ENCODE measurements around the gene ABCC1.
"Not testable (repeated sequence)": the region's sequence is repeated elsewhere in the genome, so short reads cannot be mapped to it uniquely, and the experiment has no call there.

ABCC1 gene

DNA sequence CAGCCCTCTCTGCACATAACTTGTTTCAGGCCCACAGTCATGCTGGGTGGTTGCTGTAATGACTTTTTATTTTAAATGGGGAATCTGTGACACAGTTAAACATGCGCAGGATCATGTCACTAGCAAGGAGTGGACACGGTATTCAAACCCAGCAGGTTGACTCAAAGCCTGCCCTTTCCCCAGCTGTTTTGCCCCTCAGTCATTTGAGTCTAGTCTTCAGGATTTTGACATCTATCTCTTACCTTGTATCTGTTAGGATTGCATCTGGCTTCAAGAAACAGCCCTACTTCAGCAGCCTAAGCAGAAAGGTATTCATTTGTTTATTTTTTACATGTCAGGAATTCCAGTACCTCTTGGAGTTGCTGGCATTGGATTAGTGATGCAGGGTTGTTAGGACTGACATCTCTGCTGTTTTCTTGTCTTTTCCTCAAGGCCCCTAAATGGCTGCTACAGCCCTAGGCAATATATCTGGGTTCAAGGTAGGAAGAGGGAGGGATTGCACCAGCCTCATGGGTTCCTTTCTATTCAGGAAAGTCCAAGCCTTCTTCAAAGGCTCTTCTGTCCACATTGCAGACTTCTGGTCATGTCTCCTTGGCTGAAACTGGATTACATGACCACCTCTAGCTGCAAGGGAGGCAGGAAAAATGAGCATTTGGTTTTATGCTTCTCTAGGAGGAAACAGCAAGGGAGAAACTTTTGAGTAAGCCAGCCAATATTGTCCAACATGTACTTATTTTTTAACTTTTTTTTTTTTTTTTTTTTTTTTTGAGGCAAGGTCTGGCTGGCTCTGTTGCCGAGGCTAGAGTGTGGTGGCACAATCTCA, 22.8 kb downstream of the ABCC1 start:
- Histone ChIP-seq H3K4me3 (ENCODE audit: low read length) (no peak overlapping the region), H3K9me3 (ENCODE audit: control insufficient read depth, low read length) (peaks cover 5% of the 10 kb centered on the region), H3K9ac (ENCODE audit: low read length) (no peak overlapping the region), H3K4me1 (ENCODE audit: control insufficient read depth, insufficient read depth, low read length) (peaks cover 9% of the 10 kb centered on the region), H3K27me3 (ENCODE audit: control insufficient read depth, insufficient read depth, low read length) (no peaks in the 10 kb centered on the region), H3K36me3 (ENCODE audit: control insufficient read depth, insufficient read depth, low read length) (no peaks in the 10 kb centered on the region)

DNA sequence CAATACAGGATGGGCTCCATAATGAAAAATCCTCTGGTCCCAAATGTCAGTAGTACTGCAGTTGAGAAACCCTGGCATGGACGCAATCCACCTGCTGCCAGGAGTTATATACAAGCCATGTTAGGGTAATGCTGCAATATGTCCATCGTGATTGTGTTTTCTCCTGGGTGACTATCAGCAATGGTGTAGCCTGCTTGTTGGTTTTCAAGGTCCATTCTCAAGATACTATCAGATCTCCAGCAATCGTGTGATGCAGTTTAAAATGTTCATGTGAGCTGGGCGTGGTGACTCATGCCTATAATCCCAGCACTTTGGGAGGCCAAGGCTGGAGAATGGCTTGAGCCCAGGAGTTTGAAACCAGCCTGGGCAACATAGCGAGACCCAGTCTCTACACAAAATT, 24.0 kb downstream of the ABCC1 start:
- Histone ChIP-seq H3K36me3 (ENCODE audit: control insufficient read depth, insufficient read depth, low read length) (no peaks in the 10 kb centered on the region), H3K9me3 (ENCODE audit: control insufficient read depth, low read length) (peaks cover 5% of the 10 kb centered on the region), H3K27me3 (ENCODE audit: control insufficient read depth, insufficient read depth, low read length) (no peaks in the 10 kb centered on the region), H3K4me3 (ENCODE audit: low read length) (no peak overlapping the region), H3K9ac (ENCODE audit: low read length) (no peak overlapping the region), H3K4me1 (ENCODE audit: control insufficient read depth, insufficient read depth, low read length) (peaks cover 9% of the 10 kb centered on the region)

DNA sequence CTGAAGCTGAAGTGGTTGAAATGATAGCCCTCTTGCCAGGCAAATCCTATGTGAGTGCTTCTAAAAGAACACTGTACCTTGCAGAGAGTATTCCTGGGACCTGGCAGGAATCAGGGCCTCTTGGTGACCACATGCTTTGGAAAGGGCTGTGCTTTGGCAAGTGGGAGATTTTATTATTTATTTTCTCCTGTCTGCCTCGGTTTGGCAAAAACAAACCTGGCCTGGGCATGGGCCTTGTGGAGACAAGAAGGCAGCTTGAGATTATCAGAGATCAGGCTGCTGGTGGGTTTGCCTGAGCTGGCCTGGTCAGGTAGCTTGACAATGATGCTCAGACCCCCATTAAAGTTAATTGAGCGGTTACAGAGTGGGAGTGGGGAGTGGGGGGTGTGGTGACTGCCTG, 24.6 kb downstream of the ABCC1 start:
- no peak overlapping the region for H3K9ac ChIP-seq (ENCODE audit: low read length)
- peaks cover 5% of the 10 kb centered on the region for H3K9me3 ChIP-seq (ENCODE audit: control insufficient read depth, low read length)
- H3K4me1 ChIP-seq (ENCODE audit: control insufficient read depth, insufficient read depth, low read length) = peaks cover 9% of the 10 kb centered on the region
- no peak overlapping the region for H3K4me3 ChIP-seq (ENCODE audit: low read length)
- no peaks in the 10 kb centered on the region for H3K27me3 ChIP-seq (ENCODE audit: control insufficient read depth, insufficient read depth, low read length)
- H3K36me3 ChIP-seq (ENCODE audit: control insufficient read depth, insufficient read depth, low read length) = no peaks in the 10 kb centered on the region

DNA sequence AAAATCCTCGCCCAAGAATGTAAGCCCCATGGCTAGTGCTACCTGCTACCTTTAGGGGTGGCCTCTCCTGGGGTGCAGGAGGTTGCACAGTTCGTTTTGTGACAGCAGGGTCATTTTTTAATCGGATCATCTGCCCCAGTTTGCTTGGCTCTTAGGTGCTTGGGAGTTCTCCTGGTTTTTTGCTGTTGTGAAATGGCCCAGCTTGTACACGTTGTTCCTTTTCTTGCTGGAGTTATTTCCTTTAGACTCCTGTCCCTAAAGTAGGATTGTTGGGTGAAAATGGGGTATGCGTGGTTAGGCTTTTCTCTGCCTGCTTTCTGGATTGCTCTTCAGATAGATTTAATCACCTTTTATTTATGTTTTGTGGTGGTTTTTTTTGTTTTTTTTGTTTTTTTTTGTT, 25.8 kb downstream of the ABCC1 start:
- Histone ChIP-seq H3K4me1 (ENCODE audit: control insufficient read depth, insufficient read depth, low read length) (peaks cover 9% of the 10 kb centered on the region), H3K36me3 (ENCODE audit: control insufficient read depth, insufficient read depth, low read length) (no peaks in the 10 kb centered on the region)

DNA sequence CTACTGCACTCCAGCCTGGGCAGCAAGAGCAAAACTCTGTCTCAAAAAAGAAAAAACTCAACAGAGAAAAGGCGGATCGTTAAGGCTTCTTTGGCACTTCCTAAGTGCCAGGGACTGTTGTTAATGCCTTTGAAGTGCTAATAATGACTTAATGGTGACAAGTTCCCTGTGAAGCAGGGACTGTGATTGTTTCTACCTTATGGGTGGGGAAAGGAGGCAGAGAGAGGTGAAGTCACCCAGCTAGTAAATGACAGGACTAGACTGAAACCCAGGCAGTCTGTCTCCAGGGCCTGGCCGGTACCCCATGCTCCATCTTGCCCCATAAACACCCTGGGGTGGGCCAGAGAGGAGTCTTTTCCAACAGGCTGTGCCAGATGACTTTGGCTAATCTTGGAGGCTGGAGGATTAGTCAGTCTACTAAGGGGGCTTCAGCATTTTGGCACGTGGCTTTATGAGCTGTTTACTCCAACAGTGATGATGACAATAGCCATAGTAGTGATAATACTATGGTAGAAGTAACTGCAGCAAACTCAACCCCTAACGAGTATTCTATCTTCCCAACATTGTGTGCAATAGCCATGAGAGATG, 26.9 kb downstream of the ABCC1 start:
- no peak overlapping the region for H3K9ac ChIP-seq (ENCODE audit: low read length)
- no peaks in the 10 kb centered on the region for H3K36me3 ChIP-seq (ENCODE audit: control insufficient read depth, insufficient read depth, low read length)
- no peaks in the 10 kb centered on the region for H3K27me3 ChIP-seq (ENCODE audit: control insufficient read depth, insufficient read depth, low read length)
- H3K9me3 ChIP-seq (ENCODE audit: control insufficient read depth, low read length) = peaks cover 6% of the 10 kb centered on the region
- no peak overlapping the region for H3K4me3 ChIP-seq (ENCODE audit: low read length)
- H3K4me1 ChIP-seq (ENCODE audit: control insufficient read depth, insufficient read depth, low read length) = peaks cover 9% of the 10 kb centered on the region

More for the DNA sequence above, 25.8 kb downstream of the ABCC1 start:
- Histone ChIP-seq H3K9me3 (ENCODE audit: control insufficient read depth, low read length) (peaks cover 5% of the 10 kb centered on the region), H3K27me3 (ENCODE audit: control insufficient read depth, insufficient read depth, low read length) (no peaks in the 10 kb centered on the region), H3K4me3 (ENCODE audit: low read length) (no peak overlapping the region), H3K9ac (ENCODE audit: low read length) (no peak overlapping the region)

DNA sequence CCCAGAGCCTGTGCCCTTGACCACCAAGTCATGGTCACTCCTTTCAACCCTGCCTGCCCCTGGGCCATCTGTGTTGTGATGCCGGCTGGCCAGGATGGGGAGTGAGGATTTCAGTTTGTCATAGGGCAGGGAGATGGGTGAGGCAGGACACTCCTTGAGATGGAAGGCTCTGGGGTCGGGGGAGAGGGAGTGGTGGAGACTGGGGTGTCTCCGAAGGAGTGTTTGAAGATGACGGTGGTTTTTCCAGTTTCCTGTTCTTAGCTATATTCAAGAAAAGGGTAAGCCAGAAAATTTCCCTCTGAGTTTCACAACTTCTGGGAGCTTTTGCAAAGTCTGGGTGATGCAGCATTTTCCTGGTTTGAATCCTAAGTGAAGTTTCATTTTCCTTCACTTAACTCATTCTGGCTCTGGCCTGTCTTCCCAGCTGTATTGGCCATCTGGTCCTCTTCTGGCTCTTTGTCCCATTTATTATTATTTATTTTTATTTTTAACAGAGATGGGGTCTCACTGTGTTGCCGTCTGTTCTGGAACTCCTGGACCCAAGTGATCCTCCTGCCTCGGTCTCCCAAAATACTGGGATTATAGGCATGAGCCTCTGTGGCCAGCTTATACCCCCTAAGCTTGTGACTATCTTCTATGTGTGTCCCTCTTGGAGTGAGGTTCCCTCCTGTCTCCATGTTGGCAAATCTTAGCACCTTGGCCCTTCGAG, 27.7 kb downstream of the ABCC1 start:
- H3K9me3 ChIP-seq (ENCODE audit: control insufficient read depth, low read length) = peaks cover 9% of the 10 kb centered on the region
- H3K27me3 ChIP-seq (ENCODE audit: control insufficient read depth, insufficient read depth, low read length) = no peaks in the 10 kb centered on the region
- H3K9ac ChIP-seq (ENCODE audit: low read length) = no peak overlapping the region
- H3K4me1 ChIP-seq (ENCODE audit: control insufficient read depth, insufficient read depth, low read length) = peaks cover 9% of the 10 kb centered on the region
- no peak overlapping the region for H3K4me3 ChIP-seq (ENCODE audit: low read length)
- H3K36me3 ChIP-seq (ENCODE audit: control insufficient read depth, insufficient read depth, low read length) = no peaks in the 10 kb centered on the region

DNA sequence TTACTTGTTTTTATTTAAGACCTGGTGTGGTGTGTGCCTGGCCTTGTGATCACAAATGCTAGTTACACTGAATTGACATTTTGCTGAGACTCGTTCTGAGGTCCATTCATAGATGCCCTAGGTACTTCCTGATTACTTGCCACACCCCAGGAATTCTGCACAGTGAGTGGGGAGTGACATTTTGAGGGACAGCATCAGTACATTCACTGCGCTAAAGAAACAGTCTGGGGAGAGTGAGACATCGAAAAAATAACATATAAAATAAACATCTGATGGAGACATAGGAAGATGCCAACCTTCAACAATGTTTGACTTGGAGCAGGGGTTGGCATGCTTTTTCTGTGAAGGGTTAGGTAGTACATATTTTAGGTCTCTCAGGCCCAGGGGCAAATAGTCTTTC, 30.4 kb downstream of the ABCC1 start:
- no peaks in the 10 kb centered on the region for H3K36me3 ChIP-seq (ENCODE audit: control insufficient read depth, insufficient read depth, low read length)
- no peak overlapping the region for H3K9ac ChIP-seq (ENCODE audit: low read length)
- no peak overlapping the region for H3K4me3 ChIP-seq (ENCODE audit: low read length)
- H3K27me3 ChIP-seq (ENCODE audit: control insufficient read depth, insufficient read depth, low read length) = no peaks in the 10 kb centered on the region
- H3K4me1 ChIP-seq (ENCODE audit: control insufficient read depth, insufficient read depth, low read length) = peaks cover 8% of the 10 kb centered on the region
- H3K9me3 ChIP-seq (ENCODE audit: control insufficient read depth, low read length) = peaks cover 4% of the 10 kb centered on the region

DNA sequence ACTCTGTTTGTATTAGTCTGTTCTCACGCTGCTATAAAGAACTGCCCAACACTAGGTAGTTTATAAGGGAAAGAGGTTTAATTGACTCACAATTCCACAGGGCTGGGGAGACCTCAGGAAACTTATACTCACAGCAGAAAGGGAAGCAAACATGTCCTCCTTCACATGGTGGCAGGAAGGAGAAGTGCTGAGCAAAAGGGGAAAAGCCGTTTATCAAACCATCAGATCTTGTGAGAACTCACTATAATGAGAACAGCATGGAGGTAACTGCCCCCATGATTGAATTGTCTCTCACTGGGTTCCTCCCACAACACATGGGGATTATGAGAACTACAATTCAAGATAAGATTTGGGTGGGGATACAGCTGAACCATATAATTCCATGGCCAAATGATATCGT, 30.9 kb downstream of the ABCC1 start:
- peaks cover 8% of the 10 kb centered on the region for H3K4me1 ChIP-seq (ENCODE audit: control insufficient read depth, insufficient read depth, low read length)

DNA sequence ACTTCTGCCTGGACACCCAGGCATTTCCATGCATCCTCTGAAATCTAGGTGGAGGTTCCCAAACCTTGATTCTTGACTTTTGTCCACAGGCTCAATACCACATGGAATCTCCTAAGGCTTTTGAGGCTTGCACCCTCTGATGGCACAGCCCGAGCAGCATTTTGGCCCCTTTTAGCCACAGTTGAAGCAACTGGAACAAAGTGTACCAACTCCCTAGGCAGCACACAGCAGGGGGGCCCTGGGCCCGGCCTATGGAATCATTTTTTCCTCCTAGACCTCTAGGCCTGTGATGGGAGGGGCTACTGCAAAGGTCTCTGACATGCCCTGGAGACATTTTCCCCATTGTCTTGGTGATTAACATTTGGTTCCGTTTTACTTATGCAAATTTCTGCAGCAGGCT, 32.0 kb downstream of the ABCC1 start:
- Histone ChIP-seq H3K36me3 (ENCODE audit: control insufficient read depth, insufficient read depth, low read length) (no peaks in the 10 kb centered on the region), H3K27me3 (ENCODE audit: control insufficient read depth, insufficient read depth, low read length) (no peaks in the 10 kb centered on the region), H3K4me1 (ENCODE audit: control insufficient read depth, insufficient read depth, low read length) (peaks cover 8% of the 10 kb centered on the region), H3K9me3 (ENCODE audit: control insufficient read depth, low read length) (peaks cover 4% of the 10 kb centered on the region), H3K9ac (ENCODE audit: low read length) (no peak overlapping the region), H3K4me3 (ENCODE audit: low read length) (no peak overlapping the region)

More for the DNA sequence above, 30.9 kb downstream of the ABCC1 start:
- no peak overlapping the region for H3K4me3 ChIP-seq (ENCODE audit: low read length)
- H3K36me3 ChIP-seq (ENCODE audit: control insufficient read depth, insufficient read depth, low read length) = no peaks in the 10 kb centered on the region
- H3K27me3 ChIP-seq (ENCODE audit: control insufficient read depth, insufficient read depth, low read length) = no peaks in the 10 kb centered on the region
- H3K9me3 ChIP-seq (ENCODE audit: control insufficient read depth, low read length) = peaks cover 4% of the 10 kb centered on the region
- no peak overlapping the region for H3K9ac ChIP-seq (ENCODE audit: low read length)

DNA sequence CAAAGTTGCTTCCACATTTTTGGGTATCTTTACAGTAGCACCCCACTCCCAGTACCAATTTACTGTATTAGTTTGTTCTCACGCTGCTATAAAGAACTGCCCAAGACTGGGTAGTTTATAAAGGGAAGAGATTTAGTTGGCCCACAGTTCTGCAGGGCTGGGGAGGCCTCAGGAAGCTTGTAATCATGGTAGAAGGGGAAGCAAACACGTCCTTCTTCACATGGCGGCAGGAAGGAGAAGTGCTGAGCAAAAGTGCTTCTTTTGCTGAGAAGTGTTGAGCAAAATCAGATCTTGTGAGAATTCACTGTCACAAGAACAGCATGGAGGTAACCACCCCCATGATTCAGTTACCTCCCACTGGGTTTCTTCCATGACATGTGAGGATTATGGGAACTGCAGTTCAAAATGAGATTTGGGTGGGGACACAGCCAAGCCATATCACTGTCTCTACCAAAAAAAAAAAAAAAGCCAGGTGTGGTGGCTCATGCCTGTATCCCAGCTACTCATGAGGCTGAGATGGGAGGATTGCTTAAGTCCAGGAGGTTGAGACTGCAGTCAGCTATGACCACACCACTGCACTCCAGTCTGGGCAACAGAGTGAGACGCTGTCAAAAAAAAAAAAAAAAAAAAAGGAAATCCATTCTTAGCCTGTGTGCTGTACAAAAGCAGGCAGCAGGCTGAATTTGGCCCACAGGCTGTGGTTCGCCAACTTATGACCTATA, 32.9 kb downstream of the ABCC1 start:
- H3K4me1 ChIP-seq (ENCODE audit: control insufficient read depth, insufficient read depth, low read length); H3K36me3 ChIP-seq (ENCODE audit: control insufficient read depth, insufficient read depth, low read length): not testable (repeated sequence)

DNA sequence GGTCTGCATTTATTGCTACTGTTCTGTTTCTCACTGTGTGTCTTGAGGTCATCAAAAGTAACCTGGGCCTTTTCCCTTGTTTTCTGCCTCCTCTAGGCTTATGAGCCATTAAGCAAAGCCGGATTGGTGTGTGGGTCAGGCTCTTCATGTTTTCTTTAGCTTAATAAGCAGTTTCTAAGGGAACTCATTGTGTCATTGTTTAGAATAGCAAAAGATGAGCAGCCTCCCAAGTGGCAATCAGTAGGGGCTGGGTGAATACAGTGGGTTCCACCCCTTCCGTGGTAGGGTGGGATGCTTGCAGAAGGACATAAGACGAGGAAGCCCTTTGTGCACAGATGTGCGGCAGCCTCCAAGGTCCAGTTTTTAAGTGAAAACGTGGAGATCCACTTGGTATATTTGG, 34.5 kb downstream of the ABCC1 start:
- no peak overlapping the region for H3K9ac ChIP-seq (ENCODE audit: low read length)

More for the DNA sequence above, 32.9 kb downstream of the ABCC1 start:
- not testable (repeated sequence) for H3K9ac ChIP-seq (ENCODE audit: low read length); H3K4me3 ChIP-seq (ENCODE audit: low read length); H3K27me3 ChIP-seq (ENCODE audit: control insufficient read depth, insufficient read depth, low read length); H3K9me3 ChIP-seq (ENCODE audit: control insufficient read depth, low read length)

DNA sequence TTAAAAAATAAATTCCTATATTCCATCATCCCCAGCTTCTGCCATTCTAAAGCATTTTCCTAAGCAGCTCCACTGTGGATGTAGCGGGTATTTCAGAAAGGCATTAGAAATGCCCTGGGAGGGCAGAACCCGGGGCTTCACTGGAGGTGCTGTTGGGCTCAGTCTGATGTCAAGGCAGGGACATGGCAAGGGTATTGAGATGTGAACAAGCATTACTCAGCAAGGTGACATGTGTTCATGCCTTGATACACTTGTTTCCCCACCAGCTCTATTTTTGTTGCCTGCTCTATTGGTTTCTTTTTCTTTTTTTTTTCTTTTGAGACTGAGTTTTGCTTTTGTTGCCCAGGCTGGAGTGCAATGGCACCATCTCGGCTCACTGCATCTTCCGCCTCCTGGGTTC, 35.7 kb downstream of the ABCC1 start:
- Histone ChIP-seq H3K4me1 (ENCODE audit: control insufficient read depth, insufficient read depth, low read length) (peaks cover 8% of the 10 kb centered on the region), H3K27me3 (ENCODE audit: control insufficient read depth, insufficient read depth, low read length) (no peaks in the 10 kb centered on the region), H3K9ac (ENCODE audit: low read length) (no peak overlapping the region), H3K36me3 (ENCODE audit: control insufficient read depth, insufficient read depth, low read length) (no peaks in the 10 kb centered on the region), H3K9me3 (ENCODE audit: control insufficient read depth, low read length) (peaks cover 4% of the 10 kb centered on the region), H3K4me3 (ENCODE audit: low read length) (no peak overlapping the region)

More for the DNA sequence above, 34.5 kb downstream of the ABCC1 start:
- H3K4me3 ChIP-seq (ENCODE audit: low read length) = no peak overlapping the region
- peaks cover 8% of the 10 kb centered on the region for H3K4me1 ChIP-seq (ENCODE audit: control insufficient read depth, insufficient read depth, low read length)
- peaks cover 4% of the 10 kb centered on the region for H3K9me3 ChIP-seq (ENCODE audit: control insufficient read depth, low read length)
- H3K27me3 ChIP-seq (ENCODE audit: control insufficient read depth, insufficient read depth, low read length) = no peaks in the 10 kb centered on the region
- H3K36me3 ChIP-seq (ENCODE audit: control insufficient read depth, insufficient read depth, low read length) = no peaks in the 10 kb centered on the region
